Heart left ventricle (tissue), 13 donors: ENCODE results near the gene PLIN5.

Source experiments
- POLR2A ChIP-seq, 2 donors: fragments of 450-650 bp; IDR thresholded peaks; one replicate each; pipeline ENCODE4 v1.6.1; 2017; ENCODE audit warnings: antibody characterized with exemption in 2 of 2, mild to moderate bottlenecking in 2 of 2, moderate library complexity in 2 of 2
- TF ChIP-seq, protein P1 (sequence below), 12 donors: fragments of 200-600 bp; sonication (generic) in 4 of 12; IDR thresholded peaks; one replicate each; pipeline versions ENCODE4 v1.5.0 to v1.8.0; 2018 to 2022; ENCODE audit warnings: antibody characterized with exemption in 12 of 12, mild to moderate bottlenecking in 5 of 12
- donor health status: ischemic (EF 13 %, LVEDD 7.1; RV severe dilation, severe dysfunction).
- donor health status: DM: no; HTN: yes; CAD: no.
- donor health status: DM: no; HTN: no; CAD: no.
- donor health status: ischemic (EF 25% LVEDD 6.9; RV normal size, moderate dysfunction).
- donor health status: ischemic (EF 25% LVEDD 5.7; RV mildly dilated, moderate dysfunction).
- donor health status: ischemic (EF 35%, LVEDD 5.7; RV mildly dilated, moderate dysfunction).
- donor health status: nonischemic (EF 11% LVEDD 7.7; RV severe dilation, severe dysfunction).
- donor health status: DM: yes; HTN: yes; CAD: no.
- donor health status: PGD.
- donor health status: ischemic (EF 29% LVEDD 5.4; RV normal size, mild dysfunction).
- donor health status: nonischemic (EF 23%, LVEDD 6.1; RV moderate dilation, normal function).

- TF ChIP-seq, protein P1, sequence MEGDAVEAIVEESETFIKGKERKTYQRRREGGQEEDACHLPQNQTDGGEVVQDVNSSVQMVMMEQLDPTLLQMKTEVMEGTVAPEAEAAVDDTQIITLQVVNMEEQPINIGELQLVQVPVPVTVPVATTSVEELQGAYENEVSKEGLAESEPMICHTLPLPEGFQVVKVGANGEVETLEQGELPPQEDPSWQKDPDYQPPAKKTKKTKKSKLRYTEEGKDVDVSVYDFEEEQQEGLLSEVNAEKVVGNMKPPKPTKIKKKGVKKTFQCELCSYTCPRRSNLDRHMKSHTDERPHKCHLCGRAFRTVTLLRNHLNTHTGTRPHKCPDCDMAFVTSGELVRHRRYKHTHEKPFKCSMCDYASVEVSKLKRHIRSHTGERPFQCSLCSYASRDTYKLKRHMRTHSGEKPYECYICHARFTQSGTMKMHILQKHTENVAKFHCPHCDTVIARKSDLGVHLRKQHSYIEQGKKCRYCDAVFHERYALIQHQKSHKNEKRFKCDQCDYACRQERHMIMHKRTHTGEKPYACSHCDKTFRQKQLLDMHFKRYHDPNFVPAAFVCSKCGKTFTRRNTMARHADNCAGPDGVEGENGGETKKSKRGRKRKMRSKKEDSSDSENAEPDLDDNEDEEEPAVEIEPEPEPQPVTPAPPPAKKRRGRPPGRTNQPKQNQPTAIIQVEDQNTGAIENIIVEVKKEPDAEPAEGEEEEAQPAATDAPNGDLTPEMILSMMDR (IDR thresholded peaks at IDR 0.05): no peak
- TF ChIP-seq POLR2A (IDR thresholded peaks at IDR 0.05): no peak
Observed at GRCh38 chr19:4477034-4477801, 57.8 kb downstream of the PLIN5 start.
